GM18907 (cell line): ENCODE data around the gene LRRN4.
A peak's percentile ranks its signal among the peaks of the same experiment; 100 is the strongest.
"Not testable (repeated sequence)": the region's sequence is repeated elsewhere in the genome, so short reads cannot be mapped to it uniquely, and the experiment has no call there.

Source experiments
- ATAC-seq: cut with Tn5 transposase; IDR thresholded peaks from one replicate; pipeline ENCODE4 v1.9.1; 2021; ENCODE audit warnings: mild to moderate bottlenecking, moderate library complexity; ENCODE audit not compliant: unreplicated experiment

Gene LRRN4

GRCh38 chr20:6034134-6034969 is 19.5 kb downstream of the LRRN4 start:
- no peak for ATAC-seq

GRCh38 chr20:6032907-6033306 is 21.0 kb downstream of the LRRN4 start:
- not testable (repeated sequence) for ATAC-seq

DNA sequence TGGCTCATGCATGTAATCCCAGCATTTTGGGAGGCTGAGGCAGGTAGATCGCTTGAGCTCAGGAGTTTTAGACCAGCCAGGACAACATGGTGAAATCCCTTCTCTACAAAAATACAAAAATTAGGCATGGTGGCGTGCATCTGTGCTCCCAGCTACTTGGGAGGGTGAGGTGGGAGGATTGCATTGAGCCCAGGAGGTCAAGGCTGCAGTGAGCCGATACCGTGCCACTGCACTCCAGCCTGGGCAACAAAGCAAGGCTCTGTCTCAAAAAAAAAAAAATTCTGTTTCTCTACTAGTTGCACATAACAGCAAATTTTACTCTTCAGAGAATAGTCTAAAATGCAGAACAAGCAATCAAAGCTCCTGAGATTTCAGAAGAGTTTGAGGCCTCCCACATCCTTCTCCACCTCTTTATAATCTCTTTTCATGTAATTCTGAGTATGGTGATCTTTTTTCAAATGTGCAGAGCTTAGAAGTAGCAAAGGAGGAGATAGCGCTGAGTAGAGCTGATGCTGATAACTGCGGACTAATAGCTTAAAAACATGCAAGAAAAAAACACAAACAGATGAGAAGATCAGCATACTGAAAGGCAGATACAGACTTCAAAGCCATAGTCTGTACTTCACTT is 23.3 kb downstream of the LRRN4 start:
- ATAC-seq, result no peak

GRCh38 chr20:6029538-6029937 is 24.3 kb downstream of the LRRN4 start:
- ATAC-seq, result no peak

GRCh38 chr20:6028818-6029217 is 25.0 kb downstream of the LRRN4 start:
- ATAC-seq, result no peak

DNA sequence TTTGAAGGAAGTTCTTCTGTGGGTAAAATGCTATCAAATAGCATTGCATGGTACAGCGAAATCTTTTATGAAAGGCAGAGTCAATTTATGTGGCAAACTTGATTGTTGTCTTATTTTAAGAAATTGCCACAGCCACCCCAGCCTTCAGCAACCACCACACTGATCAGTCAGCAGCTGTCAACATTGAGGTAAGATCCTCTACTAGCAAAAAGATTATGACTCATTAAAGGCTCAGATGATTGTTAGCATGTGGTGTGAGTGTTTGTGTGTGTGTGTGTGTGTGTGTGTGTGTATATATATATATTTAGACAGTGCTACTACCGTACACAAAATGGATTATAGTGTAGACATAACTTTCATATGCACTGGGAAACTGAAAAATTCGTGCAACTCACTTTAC is 27.8 kb downstream of the LRRN4 start:
- no peak for ATAC-seq

DNA sequence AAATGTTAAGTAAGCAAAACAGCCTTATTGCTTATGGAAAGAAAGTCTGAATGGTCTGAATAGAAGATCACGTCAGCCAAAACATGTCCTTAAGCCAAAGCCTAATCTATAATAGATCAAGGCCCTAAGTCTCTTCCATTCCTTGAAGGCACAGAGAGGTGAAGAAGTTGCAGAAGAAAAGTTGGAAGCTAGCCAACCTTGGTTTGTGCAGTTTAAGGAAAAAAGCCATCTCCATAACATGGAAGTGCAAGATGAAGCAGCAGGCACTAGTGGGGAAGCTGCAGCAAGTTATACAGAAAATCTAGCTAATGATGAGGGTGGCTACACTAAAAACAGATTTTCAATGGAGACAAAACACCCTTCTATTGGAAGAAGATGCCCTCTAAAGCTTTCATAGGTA is 29.1 kb downstream of the LRRN4 start:
- no peak for ATAC-seq

DNA sequence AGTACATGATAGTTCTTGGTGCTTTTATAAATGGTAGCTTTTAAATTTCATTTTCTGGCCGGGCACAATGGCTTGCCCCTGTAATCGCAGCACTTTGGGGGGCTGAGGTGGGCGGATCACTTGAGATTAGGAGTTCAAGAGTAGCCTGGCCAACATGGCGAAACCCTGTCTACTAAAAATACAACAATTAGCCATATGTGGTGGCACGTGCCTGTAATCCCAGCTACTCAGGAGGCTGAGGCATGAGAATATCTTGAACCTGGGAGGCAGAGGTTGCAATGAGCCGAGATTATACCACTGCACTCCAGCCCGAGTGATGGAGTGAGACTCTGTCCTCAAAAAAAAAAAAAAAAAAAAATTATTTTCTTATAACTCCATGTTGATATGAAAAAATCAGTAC is 36.0 kb downstream of the LRRN4 start:
- ATAC-seq, result no peak

DNA sequence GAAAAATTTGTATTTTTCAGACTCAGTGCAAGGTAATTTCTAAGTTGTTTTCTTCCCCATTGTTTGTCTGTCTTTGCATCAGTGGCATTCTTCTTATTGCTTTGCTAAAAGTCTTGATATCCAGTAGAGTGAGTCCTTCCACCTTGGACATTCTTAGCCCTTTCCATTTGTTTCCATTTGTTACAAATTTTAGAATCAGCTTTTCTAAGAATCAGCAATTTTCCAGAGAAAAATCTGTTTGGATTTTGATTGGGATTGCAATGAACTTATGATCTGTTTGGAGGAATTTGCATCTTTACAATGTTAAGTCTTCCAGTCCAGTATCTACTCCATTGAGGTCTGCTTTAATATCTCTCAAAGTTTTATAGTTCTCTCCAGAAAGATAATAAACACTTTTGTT is 36.4 kb downstream of the LRRN4 start:
- no peak for ATAC-seq

GRCh38 chr20:6014957-6015356 is 38.9 kb downstream of the LRRN4 start:
- ATAC-seq, result no peak

- ATAC-seq, result no peak
These were observed 39.8 kb downstream of the LRRN4 start for GRCh38 chr20:6014017-6014416.

DNA sequence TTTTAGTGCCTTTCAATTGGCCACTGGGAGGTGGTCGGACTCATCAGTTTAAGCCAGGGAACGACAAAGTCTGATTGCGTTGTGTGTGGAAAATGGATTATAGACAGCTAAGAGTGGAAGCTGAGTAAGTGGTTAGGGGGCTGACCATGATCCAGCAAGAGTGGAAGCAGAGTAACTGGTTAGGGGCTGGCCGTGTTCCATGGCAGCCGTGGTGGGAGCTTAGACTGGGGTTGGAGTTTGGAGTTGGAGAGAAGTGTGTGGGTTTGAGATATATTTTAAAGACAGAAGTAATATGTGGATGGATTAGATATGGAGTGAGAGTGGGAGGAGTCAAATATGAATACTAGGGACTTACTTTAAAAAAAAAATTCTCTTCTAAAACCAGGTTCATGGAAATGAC is 41.7 kb downstream of the LRRN4 start:
- ATAC-seq, result no peak

DNA sequence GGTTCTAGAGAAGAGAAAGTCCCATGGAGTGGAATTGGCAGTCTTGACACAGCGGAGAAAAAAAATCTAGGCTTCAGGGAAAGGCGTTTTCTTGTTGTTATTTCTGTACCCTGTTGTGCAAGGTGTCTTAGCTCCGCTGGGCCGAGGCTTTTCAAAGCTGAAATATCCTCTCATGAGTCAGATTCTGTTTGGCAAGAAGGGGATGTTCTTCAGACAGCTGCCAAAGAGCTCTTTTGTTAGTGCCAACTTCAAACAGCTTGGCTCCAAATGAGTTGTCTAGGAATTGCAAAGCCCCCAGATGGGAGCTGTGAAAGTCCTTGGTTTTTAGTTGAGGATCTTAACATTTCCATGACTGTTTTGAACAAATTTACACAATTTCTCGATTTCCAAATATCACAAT is 45.6 kb downstream of the LRRN4 start:
- ATAC-seq, result no peak

GRCh38 chr20:6007529-6008103 is 46.2 kb downstream of the LRRN4 start:
- no peak for ATAC-seq

- ATAC-seq, result no peak
These were observed 46.7 kb downstream of the LRRN4 start for GRCh38 chr20:6007094-6007528.

- ATAC-seq, result no peak
These were observed 47.3 kb downstream of the LRRN4 start for GRCh38 chr20:6006603-6006949.

DNA sequence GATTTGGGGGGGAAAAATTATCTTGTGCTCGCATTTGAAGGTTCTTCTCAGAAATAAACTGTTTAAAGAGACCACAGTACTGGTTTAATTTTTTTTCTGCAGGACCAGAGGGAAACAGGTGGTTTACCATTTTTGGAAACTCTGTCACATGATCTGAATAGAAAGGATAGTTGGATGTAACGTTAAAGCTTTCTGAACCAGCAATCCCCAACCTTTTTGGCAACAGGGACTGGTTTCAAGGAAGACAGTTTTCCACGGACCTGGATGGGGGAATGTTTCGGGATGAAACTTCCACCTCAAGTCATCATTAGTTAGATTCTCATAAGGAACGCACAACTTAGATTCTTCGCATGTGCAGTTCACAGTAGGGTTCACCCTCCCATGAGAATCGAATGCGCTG is 53.0 kb downstream of the LRRN4 start:
- ATAC-seq, result no peak

GRCh38 chr20:5999783-6000182 is 54.1 kb downstream of the LRRN4 start:
- ATAC-seq, result no peak

GRCh38 chr20:5996765-5997164 is 57.1 kb downstream of the LRRN4 start:
- ATAC-seq, result peak; percentile 95

GRCh38 chr20:5991623-5992441 is 62.0 kb downstream of the LRRN4 start:
- no peak for ATAC-seq

DNA sequence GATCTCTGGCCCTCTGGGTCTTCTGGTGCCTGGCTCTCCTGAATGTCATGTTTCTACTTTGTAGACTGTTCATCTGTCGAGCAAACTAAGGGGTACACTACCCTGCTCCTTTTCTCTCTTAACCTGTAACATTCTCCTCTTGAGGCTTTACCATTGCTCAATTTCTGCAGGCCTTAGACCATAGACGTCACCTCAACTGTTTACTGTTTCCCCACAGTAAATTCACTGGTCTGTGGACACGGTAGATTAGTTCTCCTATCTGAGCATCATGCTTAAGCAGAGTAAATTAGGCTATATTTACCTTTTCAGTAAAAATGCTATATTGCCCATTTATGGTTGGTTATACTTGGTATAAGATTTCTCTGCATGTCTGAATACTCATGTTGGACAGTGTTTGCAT is 62.9 kb downstream of the LRRN4 start:
- no peak for ATAC-seq
